Memory B cell (primary cell): ENCODE results near the gene ELAVL1.
"Not testable (repeated sequence)": the region's sequence is repeated elsewhere in the genome, so short reads cannot be mapped to it uniquely, and the experiment has no call there.

Experiments used
- ATAC-seq: fragments of 150-1000 bp; cut with Tn5 transposase; 2 replicates; pipeline ENCODE4 v1.10.0; 2021; ENCODE audit warnings: low read depth, mild to moderate bottlenecking, moderate library complexity
- DNase-seq, 2 donors: peaks; one replicate each; pipeline ENCODE4 v3.0.0; 2022; ENCODE audit warnings: low spot score in 2 of 2
- H3K27ac Mint-ChIP-seq: one replicate; pipeline ENCODE4 v1.8.0; 2022; ENCODE audit warnings: mild to moderate bottlenecking, moderate library complexity, mixed read lengths
- H3K27me3 Mint-ChIP-seq: one replicate; pipeline ENCODE4 v1.8.0; 2022; ENCODE audit warnings: mixed read lengths
- H3K36me3 Mint-ChIP-seq: one replicate; pipeline ENCODE4 v1.8.0; 2022; ENCODE audit warnings: mild to moderate bottlenecking, mixed read lengths
- H3K4me1 Mint-ChIP-seq: one replicate; pipeline ENCODE4 v1.8.0; 2022; ENCODE audit warnings: mixed read lengths
- H3K4me3 Mint-ChIP-seq: one replicate; pipeline ENCODE4 v1.8.0; 2022; ENCODE audit warnings: mild to moderate bottlenecking, moderate library complexity, mixed read lengths
- H3K9me3 Mint-ChIP-seq: one replicate; pipeline ENCODE4 v1.8.0; 2022; ENCODE audit warnings: mixed read lengths

ELAVL1 gene

GRCh38 chr19:7918062-7918614 lies 87.3 kb downstream of the ELAVL1 start:
- H3K27ac Mint-ChIP-seq: not testable (repeated sequence)
- H3K4me1 Mint-ChIP-seq: peaks cover 21% of the 10 kb centered on the region

GRCh38 chr19:7917267-7918061 lies 88.0 kb downstream of the ELAVL1 start:
- ATAC-seq (peak; percentile 21), DNase-seq (peak in 1 of 2 donors; percentile 69)
- H3K4me1 Mint-ChIP-seq: peaks cover 22% of the 10 kb centered on the region
- H3K27ac Mint-ChIP-seq: no peak overlapping the region
- peaks cover 10% of the 10 kb centered on the region for H3K27me3 Mint-ChIP-seq
- H3K4me3 Mint-ChIP-seq: peak overlapping the region; percentile 68
- H3K9me3 Mint-ChIP-seq: no peaks in the 10 kb centered on the region
- H3K36me3 Mint-ChIP-seq: peaks cover 8% of the 10 kb centered on the region

More at GRCh38 chr19:7918062-7918614, 87.3 kb downstream of the ELAVL1 start:
- not testable (repeated sequence) for ATAC-seq, H3K27me3 Mint-ChIP-seq, H3K9me3 Mint-ChIP-seq, H3K36me3 Mint-ChIP-seq, DNase-seq
- peak overlapping the region; percentile 68 for H3K4me3 Mint-ChIP-seq

GRCh38 chr19:7916955-7917266 lies 88.5 kb downstream of the ELAVL1 start:
- Mint-ChIP-seq H3K4me3 (peak overlapping the region; percentile 67), H3K36me3 (peaks cover 7% of the 10 kb centered on the region), H3K4me1 (peaks cover 22% of the 10 kb centered on the region), H3K27me3 (peaks cover 10% of the 10 kb centered on the region), H3K9me3 (no peaks in the 10 kb centered on the region), H3K27ac (no peak overlapping the region)
- ATAC-seq: no peak
- DNase-seq: no peak

GRCh38 chr19:7916103-7916954 lies 89.1 kb downstream of the ELAVL1 start:
- peaks cover 10% of the 10 kb centered on the region for H3K27me3 Mint-ChIP-seq
- DNase-seq (peak in 1 of 2 donors; percentile 69), ATAC-seq (no peak)
- H3K4me3 Mint-ChIP-seq: peak overlapping the region; percentile 67
- peaks cover 22% of the 10 kb centered on the region for H3K4me1 Mint-ChIP-seq
- peaks cover 10% of the 10 kb centered on the region for H3K36me3 Mint-ChIP-seq
- no peak overlapping the region for H3K27ac Mint-ChIP-seq
- H3K9me3 Mint-ChIP-seq: no peaks in the 10 kb centered on the region

- Mint-ChIP-seq H3K27ac (no peak overlapping the region), H3K4me1 (peaks cover 19% of the 10 kb centered on the region), H3K36me3 (peaks cover 16% of the 10 kb centered on the region), H3K27me3 (peaks cover 10% of the 10 kb centered on the region), H3K4me3 (peak overlapping the region; percentile 61), H3K9me3 (no peaks in the 10 kb centered on the region)
- no peak for ATAC-seq
- DNase-seq: no peak
Measured at GRCh38 chr19:7915250-7916102, 90.0 kb downstream of the ELAVL1 start.

- H3K27me3 Mint-ChIP-seq: peaks cover 9% of the 10 kb centered on the region
- H3K4me1 Mint-ChIP-seq: peaks cover 14% of the 10 kb centered on the region
Measured at GRCh38 chr19:7914598-7915045, 90.8 kb downstream of the ELAVL1 start, which contains the start of gene TGFBR3L. Gene TGFBR3L, plus strand, starts transcription at chr19:7914830.

GRCh38 chr19:7914099-7914498 lies 91.3 kb downstream of the ELAVL1 start:
- Mint-ChIP-seq H3K27ac (no peak overlapping the region), H3K36me3 (peaks cover 17% of the 10 kb centered on the region), H3K9me3 (no peaks in the 10 kb centered on the region), H3K4me1 (peaks cover 12% of the 10 kb centered on the region), H3K27me3 (peaks cover 8% of the 10 kb centered on the region), H3K4me3 (no peak overlapping the region)
- ATAC-seq: no peak
- DNase-seq: no peak

More at GRCh38 chr19:7914598-7915045, 90.8 kb downstream of the ELAVL1 start, which contains the start of gene TGFBR3L:
- H3K4me3 Mint-ChIP-seq: peak within 1 kb of the TSS; percentile 61
- ATAC-seq (no peak), DNase-seq (no peak)
- no peak within 1 kb of the TSS for H3K27ac Mint-ChIP-seq
- peaks cover 17% of the 10 kb centered on the region for H3K36me3 Mint-ChIP-seq
- H3K9me3 Mint-ChIP-seq: no peaks in the 10 kb centered on the region

- Mint-ChIP-seq H3K36me3 (peaks cover 17% of the 10 kb centered on the region), H3K4me3 (no peak overlapping the region), H3K27ac (no peak overlapping the region), H3K9me3 (no peaks in the 10 kb centered on the region), H3K27me3 (peaks cover 8% of the 10 kb centered on the region), H3K4me1 (peaks cover 12% of the 10 kb centered on the region)
- ATAC-seq (no peak), DNase-seq (no peak)
Measured at GRCh38 chr19:7913652-7914051, 91.8 kb downstream of the ELAVL1 start.

GRCh38 chr19:7912697-7913564 lies 92.5 kb downstream of the ELAVL1 start:
- DNase-seq (no peak), ATAC-seq (no peak)
- Mint-ChIP-seq H3K9me3 (no peaks in the 10 kb centered on the region), H3K27me3 (peaks cover 7% of the 10 kb centered on the region), H3K36me3 (peaks cover 17% of the 10 kb centered on the region), H3K4me3 (no peak overlapping the region), H3K27ac (no peak overlapping the region), H3K4me1 (peaks cover 11% of the 10 kb centered on the region)

- ATAC-seq (no peak), DNase-seq (no peak)
- Mint-ChIP-seq H3K36me3 (peaks cover 18% of the 10 kb centered on the region), H3K4me1 (peaks cover 12% of the 10 kb centered on the region), H3K27me3 (peaks cover 4% of the 10 kb centered on the region), H3K9me3 (no peaks in the 10 kb centered on the region), H3K27ac (no peak overlapping the region), H3K4me3 (no peak overlapping the region)
Measured at GRCh38 chr19:7912144-7912696, 93.2 kb downstream of the ELAVL1 start.

- H3K27me3 Mint-ChIP-seq: peaks cover 4% of the 10 kb centered on the region
- ATAC-seq (no peak), DNase-seq (no peak)
- H3K27ac Mint-ChIP-seq: no peak overlapping the region
- no peak overlapping the region for H3K4me3 Mint-ChIP-seq
- H3K9me3 Mint-ChIP-seq: no peaks in the 10 kb centered on the region
- H3K4me1 Mint-ChIP-seq: peaks cover 15% of the 10 kb centered on the region
- H3K36me3 Mint-ChIP-seq: peaks cover 18% of the 10 kb centered on the region
Measured at GRCh38 chr19:7911508-7912143, 93.8 kb downstream of the ELAVL1 start.
